Spleen (tissue), 11 donors: ENCODE measurements around the gene WASF2. TPM values are rescaled to one million over a fixed set of nuclear protein-coding genes. Genes with fewer than 3 reads are reported as not detected.

ENCODE experiments used
- DNase-seq: peaks from one replicate; pipeline ENCODE4 v3.0.0-alpha.2; 2020
- H3K27ac ChIP-seq, 8 donors: fragments of 200-600 bp; sonication (generic) in 7 of 8; 1 replicate in 4 of 8; 2 replicates in 4 of 8; pipeline versions ENCODE4 v1.5.0 to v1.8.0; 2016 to 2021; ENCODE audit warnings: inconsistent platforms in 4 of 8, mild to moderate bottlenecking in 4 of 8, moderate library complexity in 1 of 8
- H3K27me3 ChIP-seq, 7 donors: fragments of 200-600 bp; sonication (generic) in 6 of 7; replicated peaks in 1 of 7; 1 replicate in 4 of 7; 2 replicates in 3 of 7; pipeline versions ENCODE4 v1.5.0 to v1.8.0; 2016 to 2021; ENCODE audit warnings: inconsistent platforms in 3 of 7, mild to moderate bottlenecking in 1 of 7
- H3K36me3 ChIP-seq, 6 donors: fragments of 200-600 bp; sonication (generic) in 5 of 6; 1 replicate in 4 of 6; 2 replicates in 2 of 6; pipeline versions ENCODE4 v1.5.0 to v1.8.0; 2016 to 2021; ENCODE audit warnings: inconsistent platforms in 2 of 6
- H3K4me1 ChIP-seq, 6 donors: fragments of 200-600 bp; sonication (generic) in 5 of 6; 1 replicate in 3 of 6; 2 replicates in 3 of 6; pipeline versions ENCODE4 v1.5.0 to v1.8.0; 2016 to 2021; ENCODE audit warnings: inconsistent platforms in 3 of 6
- H3K4me3 ChIP-seq, 8 donors: fragments of 200-600 bp; sonication (generic) in 7 of 8; 1 replicate in 4 of 8; 2 replicates in 4 of 8; pipeline versions ENCODE4 v1.5.0 to v1.8.0; 2016 to 2021; ENCODE audit warnings: inconsistent platforms in 4 of 8, mild to moderate bottlenecking in 4 of 8, moderate library complexity in 2 of 8
- H3K9me3 ChIP-seq, 8 donors: fragments of 200-600 bp; sonication (generic) in 7 of 8; 1 replicate in 4 of 8; 2 replicates in 4 of 8; pipeline versions ENCODE4 v1.5.0 to v1.8.0; 2016 to 2021; ENCODE audit warnings: inconsistent platforms in 4 of 8
- CTCF ChIP-seq, 11 experiments: fragments of 200-600 bp in 7 of 11; fragments of 450-650 bp in 4 of 11; sonication (generic) in 4 of 11; IDR thresholded peaks in 8 of 11; conservative IDR thresholded peaks in 3 of 11; 1 replicate in 7 of 11; 2 replicates in 4 of 11; pipeline versions ENCODE4 v1.4.0 to v1.8.0; 2016 to 2021; ENCODE audit warnings: antibody characterized with exemption in 11 of 11, inconsistent platforms in 4 of 11, mild to moderate bottlenecking in 1 of 11
- POLR2A ChIP-seq, 3 donors: fragments of 450-650 bp; IDR thresholded peaks; one replicate each; pipeline ENCODE4 v1.5.1; 2017; ENCODE audit warnings: antibody characterized with exemption in 3 of 3, mild to moderate bottlenecking in 1 of 3
- POLR2AphosphoS5 ChIP-seq, 3 donors: sonication (generic); formaldehyde crosslinking; IDR thresholded peaks; one replicate each; pipeline ENCODE4 v1.5.1; 2017; ENCODE audit warnings: antibody characterized with exemption in 3 of 3
- WGBS, 5 donors: extraction: QIAGEN DNeasy Blood & Tissue Kit in 3 of 5; methylation state at CpG; one replicate each; pipeline versions ENCODE4 v1.1.5 to v1.1.7; 2013 to 2018; 5-methylcytosine and 5-hydroxymethylcytosine counted together
- intact Hi-C: fragments of 100-400 bp; cut with DNase I; formaldehyde crosslinking; loops from one replicate; pipeline ENCODE4 v1.15.0; 2023; ENCODE audit warnings: low total_unique reads
- polyA plus RNA-seq, 3 donors: library from polyadenylated mRNA; stranded (reverse); fragments of 200-250 nt; gene quantifications; one replicate each; pipeline ENCODE4 v1.2.1, GENCODE V29; 2013
- total RNA-seq, 7 donors: library from RNA; depleted of rRNA in 3 of 7; stranded (reverse); fragments of >200 nt in 3 of 7; fragmentation: NEBNext Ultra II Directional in 4 of 7; extraction: Animal tissue kit (Norgen Biotek cat#: 25700) in 4 of 7; gene quantifications; one replicate each; pipeline versions ENCODE4 v1.1.0 to v1.2.1, GENCODE V29; 2016 to 2021
- donor health status: healthy with polysubstance abuse.
- donor health status: DM: no; HTN: no; CAD: no; lungs with moderate emphysema.
- donor health status: DM: no; HTN: no; CAD: no.
- donor health status: Bipolar disorder and iron deficiency.
- donor health status: healthy.
- donor health status: DM: no; HTN: no; CAD: no.
- donor health status: DM: yes; HTN: yes; CAD: no.

The WASF2 gene
- total and polyA plus RNA-seq, 10 donors, result 17.2 to 196 (median 95.6) TPM

DNA sequence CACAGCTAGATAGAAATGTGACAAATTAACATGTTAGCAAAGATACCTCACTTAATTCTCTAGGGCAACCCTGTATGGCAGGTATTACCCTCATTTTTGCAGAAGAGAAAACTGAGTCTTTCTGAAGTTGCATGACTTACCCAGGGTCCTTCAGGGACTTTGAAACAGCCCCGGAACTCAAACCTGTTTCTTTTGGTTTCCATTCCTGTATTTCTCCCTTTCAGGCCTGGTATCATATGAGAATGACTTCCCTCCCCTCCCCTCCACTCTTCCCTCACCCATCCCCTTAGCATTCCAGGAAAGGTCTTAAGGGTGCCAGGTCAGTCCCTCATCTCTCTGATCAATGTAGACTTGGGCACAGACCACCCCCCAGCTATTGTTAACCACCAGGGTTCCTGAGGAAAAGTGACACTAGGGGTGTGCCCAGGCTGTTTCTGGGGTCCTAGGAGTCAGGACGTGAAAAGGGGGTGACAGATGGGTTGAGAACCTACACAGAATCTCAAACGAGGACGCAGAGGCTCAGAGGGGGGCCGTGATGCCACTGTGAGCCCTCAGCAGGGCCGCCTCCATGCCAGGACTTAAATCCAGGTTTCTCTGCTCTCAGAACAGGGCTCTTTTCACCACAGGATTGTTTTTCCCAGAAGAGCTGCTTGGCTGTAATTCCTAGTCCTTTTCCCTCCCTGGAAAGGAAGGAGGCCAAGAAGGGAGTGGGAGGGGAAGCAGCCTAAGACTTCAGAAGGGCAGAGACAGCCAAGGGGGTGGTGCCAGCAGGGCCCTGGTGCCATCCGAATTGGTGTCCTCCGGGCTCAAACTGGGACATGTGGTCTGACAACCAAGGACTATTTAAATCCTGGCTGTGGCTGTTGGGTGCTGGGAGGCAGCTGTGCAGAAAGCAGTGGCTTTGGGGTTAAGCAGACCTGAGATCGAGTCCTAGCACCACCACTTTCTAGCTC, 2.1 kb upstream of the WASF2 start:
- H3K4me1 ChIP-seq, result peaks cover 33 to 60% (median 43%) of the 10 kb centered on the region in 6 donors
- no peak overlapping the region for H3K4me3 ChIP-seq
- no peaks in the 10 kb centered on the region for H3K9me3 ChIP-seq
- 55 to 72% (median 64%) methylated on average over 9 of the region's 9 CpGs for WGBS, 5 donors
- peak overlapping the region; percentile 97 to 100 (median 99) for H3K27ac ChIP-seq
- H3K36me3 ChIP-seq, result no peaks in the 10 kb centered on the region
- DNase-seq, result peak; percentile 75
- H3K27me3 ChIP-seq, result no peaks in the 10 kb centered on the region
- intact Hi-C loops, result loop anchor here (10.0 kb wide), 1 partner anchor 113 kb away; the partner anchor contains the start of gene AHDC1
- TF ChIP-seq POLR2A (IDR thresholded peaks at IDR 0.05), result no peak
- TF ChIP-seq CTCF (IDR thresholded peaks at IDR 0.05 in 8 of 11, conservative IDR thresholded peaks at IDR 0.05 in 3 of 11), result no peak
- no peak for TF ChIP-seq POLR2AphosphoS5 (IDR thresholded peaks at IDR 0.05)

DNA sequence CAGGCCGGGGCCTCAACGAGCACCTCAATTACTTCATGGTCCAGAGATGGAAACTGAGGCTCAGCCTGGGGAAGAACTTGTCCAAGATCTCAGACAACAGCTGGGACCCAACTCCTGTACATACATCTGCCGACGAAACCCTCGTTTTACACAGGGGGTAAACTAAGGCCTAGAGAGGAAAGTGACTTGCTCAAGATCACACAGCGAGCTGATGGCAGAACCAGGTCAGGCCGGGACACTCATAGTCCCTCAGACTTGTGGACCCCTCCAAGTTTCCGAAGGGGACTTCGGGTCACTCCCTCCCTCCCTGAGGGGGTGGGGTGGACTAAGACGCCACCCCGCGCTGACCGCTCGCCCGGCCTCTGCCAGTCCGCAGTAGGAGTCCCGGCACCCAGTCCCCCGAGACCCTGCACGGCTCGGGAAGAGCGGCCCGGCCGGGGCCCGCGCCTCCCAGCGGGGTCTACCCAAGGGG, 430 bp downstream of the WASF2 start:
- no peak for DNase-seq
- Histone ChIP-seq H3K27me3 (no peaks in the 10 kb centered on the region), H3K36me3 (peaks cover 0 to 17% (median 0%) of the 10 kb centered on the region in 6 donors), H3K4me3 (peak overlapping the region; percentile 76 to 99 (median 93)), H3K4me1 (peaks cover 47 to 76% (median 68%) of the 10 kb centered on the region in 6 donors), H3K27ac (peak overlapping the region; percentile 97 to 100 (median 99)), H3K9me3 (no peaks in the 10 kb centered on the region)
- 0 to 7% (median 0%) methylated on average over 7 to 26 of the region's 26 CpGs for WGBS, 5 donors
- intact Hi-C loops, result no loop called here
- TF ChIP-seq CTCF (IDR thresholded peaks at IDR 0.05 in 8 of 11, conservative IDR thresholded peaks at IDR 0.05 in 3 of 11) (no peak), POLR2A (IDR thresholded peaks at IDR 0.05) (no peak)

DNA sequence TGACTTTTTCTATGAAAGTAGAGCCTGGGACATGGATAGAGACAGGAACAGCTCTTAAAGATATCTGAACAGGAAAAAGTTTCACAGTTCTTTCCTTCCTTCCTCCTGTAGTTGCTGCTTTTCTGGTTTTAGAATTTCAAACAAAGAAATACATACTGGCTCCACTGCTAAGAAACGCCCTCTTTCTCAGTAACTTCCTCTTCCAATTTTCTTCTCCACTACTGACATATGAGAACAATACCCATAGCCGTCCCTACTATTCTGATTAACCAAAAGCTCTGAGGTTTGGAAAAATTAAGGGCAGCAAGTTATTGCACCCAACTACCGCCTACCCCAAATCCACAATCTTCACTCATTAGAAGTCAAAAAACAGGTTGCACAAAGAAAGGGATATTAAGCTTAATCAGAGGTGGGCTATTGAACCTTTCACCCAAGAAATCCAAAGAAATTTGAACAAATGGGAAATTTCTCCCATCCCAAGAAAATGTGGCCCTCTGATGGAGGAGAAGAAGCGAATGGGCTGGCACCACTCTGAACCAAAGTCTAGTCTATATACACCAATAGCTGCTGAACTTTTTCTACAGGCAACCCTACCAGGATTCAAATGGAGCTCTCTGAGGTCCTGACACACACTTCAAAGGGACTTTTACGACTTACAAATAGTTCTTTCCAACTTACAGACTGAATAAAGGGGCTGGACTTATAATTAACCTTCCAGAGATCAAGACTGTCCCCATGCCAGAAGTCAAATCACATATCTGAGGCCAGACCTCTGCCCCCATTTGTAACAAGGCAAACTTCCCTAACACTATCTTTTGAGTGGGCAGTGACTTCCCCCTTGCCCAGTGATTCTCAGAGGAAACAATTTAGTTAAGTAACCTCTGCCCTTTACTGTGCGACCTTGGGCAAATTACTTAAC, 1.7 kb downstream of the WASF2 start:
- H3K4me1 ChIP-seq, result peaks cover 56 to 84% (median 80%) of the 10 kb centered on the region in 6 donors
- H3K9me3 ChIP-seq, result no peaks in the 10 kb centered on the region
- no peaks in the 10 kb centered on the region for H3K27me3 ChIP-seq
- DNase-seq, result no peak
- H3K4me3 ChIP-seq, result peak overlapping the region; percentile 47 to 99 (median 89)
- peak overlapping the region; percentile 60 to 100 (median 92) for H3K27ac ChIP-seq
- intact Hi-C loops, result no loop called here
- H3K36me3 ChIP-seq, result peaks cover 0 to 30% (median 0%) of the 10 kb centered on the region in 6 donors
- 4 to 7% (median 6%) methylated on average over 6 of the region's 6 CpGs for WGBS, 5 donors
- TF ChIP-seq POLR2AphosphoS5 (IDR thresholded peaks at IDR 0.05) (no peak), POLR2A (IDR thresholded peaks at IDR 0.05) (no peak), CTCF (IDR thresholded peaks at IDR 0.05 in 8 of 11, conservative IDR thresholded peaks at IDR 0.05 in 3 of 11) (no peak)
